ENCODE measurements around the gene BRD9. TPM values are rescaled to one million over a fixed set of nuclear protein-coding genes. Genes with fewer than 3 reads are reported as not detected.
A peak's percentile ranks its signal among the peaks of the same experiment; 100 is the strongest.
"Not testable (repeated sequence)": the region's sequence is repeated elsewhere in the genome, so short reads cannot be mapped to it uniquely, and the experiment has no call there.

The BRD9 gene
- total RNA-seq, 1 donor from 2014 or later, result 23.6 TPM

- Histone ChIP-seq H3K27me3 (ENCODE audit: low read depth) (peaks cover 23% of the 10 kb centered on the region), H3K4me3 (no peak overlapping the region), H3K27ac (replicated peaks) (peak overlapping the region; percentile 70), H3K4me1 (peaks cover 11% of the 10 kb centered on the region), H3K36me3 (no peaks in the 10 kb centered on the region), H3K9me3 (replicated peaks) (no peaks in the 10 kb centered on the region)
- intact Hi-C loops (cut with micrococcal nuclease), result no loop called here
- TF ChIP-seq CTCF (IDR thresholded peaks at IDR 0.05; ENCODE audit: borderline replicate concordance), result no peak
- DNase-seq, result no peak
Measured at GRCh38 chr5:931570-932145, 39.1 kb upstream of the BRD9 start.

- intact Hi-C loops (cut with micrococcal nuclease), result no loop called here
- no peaks in the 10 kb centered on the region for H3K36me3 ChIP-seq
- no peak overlapping the region for H3K4me3 ChIP-seq
- H3K9me3 ChIP-seq (replicated peaks), result no peaks in the 10 kb centered on the region
- H3K27ac ChIP-seq (replicated peaks), result no peak overlapping the region
- TF ChIP-seq CTCF (IDR thresholded peaks at IDR 0.05; ENCODE audit: borderline replicate concordance), result no peak
- H3K27me3 ChIP-seq (ENCODE audit: low read depth), result peaks cover 24% of the 10 kb centered on the region
- peaks cover 19% of the 10 kb centered on the region for H3K4me1 ChIP-seq
- DNase-seq, result no peak
Measured at GRCh38 chr5:930866-931265, 38.3 kb upstream of the BRD9 start.

- TF ChIP-seq CTCF (IDR thresholded peaks at IDR 0.05; ENCODE audit: borderline replicate concordance), result no peak
- Histone ChIP-seq H3K4me3 (no peak overlapping the region), H3K27ac (replicated peaks) (no peak overlapping the region), H3K4me1 (peaks cover 19% of the 10 kb centered on the region), H3K36me3 (no peaks in the 10 kb centered on the region), H3K27me3 (ENCODE audit: low read depth) (peaks cover 34% of the 10 kb centered on the region), H3K9me3 (replicated peaks) (no peaks in the 10 kb centered on the region)
- intact Hi-C loops (cut with micrococcal nuclease), result no loop called here
- DNase-seq, result no peak
Measured at GRCh38 chr5:929596-929995, 37.0 kb upstream of the BRD9 start.

GRCh38 chr5:929182-929581, 36.6 kb upstream of the BRD9 start:
- peaks cover 19% of the 10 kb centered on the region for H3K4me1 ChIP-seq
- peaks cover 38% of the 10 kb centered on the region for H3K27me3 ChIP-seq (ENCODE audit: low read depth)
- H3K36me3 ChIP-seq; H3K4me3 ChIP-seq; intact Hi-C loops (cut with micrococcal nuclease); DNase-seq; H3K27ac ChIP-seq (replicated peaks); H3K9me3 ChIP-seq (replicated peaks): not testable (repeated sequence)

DNA sequence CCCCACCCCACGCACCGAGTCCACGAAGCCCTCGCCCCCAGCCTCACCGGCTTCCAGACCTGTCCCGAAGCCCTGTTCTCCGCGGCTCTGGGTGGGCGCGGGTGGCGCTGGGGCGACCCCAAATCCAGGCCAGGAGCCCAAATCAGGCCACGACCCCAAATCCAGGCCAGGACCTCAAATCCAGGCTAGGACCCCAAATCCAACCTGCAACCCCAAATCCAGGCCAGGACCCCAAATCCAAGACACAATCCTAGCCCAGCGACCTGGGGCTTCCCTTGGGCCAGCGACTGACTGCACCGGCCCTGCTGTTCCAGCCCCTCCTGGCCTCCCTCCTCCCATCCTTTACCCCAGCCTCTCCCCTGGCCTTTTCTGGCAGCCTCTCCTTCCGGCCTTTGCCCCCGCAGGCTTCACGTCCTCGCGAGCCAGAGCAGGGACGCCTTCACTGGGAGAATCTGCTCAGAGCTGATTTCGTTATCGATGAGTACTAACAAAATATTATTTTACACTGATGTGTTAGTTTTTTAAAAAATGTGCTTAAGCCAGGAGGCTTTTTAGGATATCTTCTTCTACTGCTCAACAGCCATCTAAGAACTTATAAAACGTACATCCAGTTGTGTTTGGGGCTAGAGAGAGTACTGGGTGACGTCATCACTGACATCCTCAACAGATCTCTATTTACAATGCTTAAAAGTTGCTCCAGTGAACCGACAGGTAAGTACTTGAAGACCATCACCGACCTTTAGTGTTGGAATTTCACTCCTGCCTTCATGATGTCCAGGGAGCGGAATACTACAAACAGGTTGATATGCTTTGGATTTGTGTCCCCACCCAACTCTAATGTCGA, 34.8 kb upstream of the BRD9 start:
- Histone ChIP-seq H3K36me3 (no peaks in the 10 kb centered on the region), H3K4me1 (peaks cover 15% of the 10 kb centered on the region), H3K9me3 (replicated peaks) (no peaks in the 10 kb centered on the region), H3K27ac (replicated peaks) (no peak overlapping the region), H3K27me3 (ENCODE audit: low read depth) (peaks cover 39% of the 10 kb centered on the region), H3K4me3 (peak overlapping the region; percentile 63)
- DNase-seq, result no peak
- TF ChIP-seq CTCF (IDR thresholded peaks at IDR 0.05; ENCODE audit: borderline replicate concordance), result no peak
- intact Hi-C loops (cut with micrococcal nuclease), result no loop called here

Data from left ventricle myocardium inferior (tissue), 1 donor.